Neural cell (in vitro differentiated cells): ENCODE results near the gene ZDHHC20. TPM values are rescaled to one million over a fixed set of nuclear protein-coding genes. Genes with fewer than 3 reads are reported as not detected.

ENCODE experiments used
- H2AFZ ChIP-seq: fragments of 200-600, 300-800 bp; sonication (generic), shearing (Covaris generic); 2 replicates; pipeline ENCODE4 v1.6.0; 2014; ENCODE audit warnings: low read depth, mild to moderate bottlenecking, antibody characterized with exemption, low read length, moderate library complexity
- H3F3A ChIP-seq: fragments of 200-600 bp; shearing (Covaris generic); 2 replicates; pipeline ENCODE4 v1.6.1; 2016; ENCODE audit warnings: mild to moderate bottlenecking, moderate library complexity, mixed read lengths, antibody characterized with exemption, low read length; ENCODE audit not compliant: insufficient read depth, poor library complexity, severe bottlenecking
- H3K27ac ChIP-seq: fragments of 200-600, 300-800 bp; sonication (generic), shearing (Covaris generic); 2 replicates; pipeline ENCODE4 v1.5.1; 2014; ENCODE audit warnings: mild to moderate bottlenecking, low read length, moderate library complexity
- H3K27me3 ChIP-seq: fragments of 300-800, 200-600 bp; sonication (generic), shearing (Covaris generic); 2 replicates; pipeline ENCODE4 v1.6.0; 2014; ENCODE audit warnings: mild to moderate bottlenecking, low read depth, low read length, moderate library complexity; ENCODE audit not compliant: insufficient read depth
- H3K36me3 ChIP-seq: fragments of 300-800, 200-600 bp; sonication (generic), shearing (Covaris generic); 2 replicates; pipeline ENCODE4 v1.5.1; 2014; ENCODE audit warnings: mild to moderate bottlenecking, antibody characterized with exemption, low read length, moderate library complexity; ENCODE audit not compliant: insufficient read depth
- H3K4me2 ChIP-seq: fragments of 300-800, 200-600 bp; sonication (generic), shearing (Covaris generic); 2 replicates; pipeline ENCODE4 v1.6.0; 2014; ENCODE audit warnings: mild to moderate bottlenecking, low read length
- H3K4me3 ChIP-seq: fragments of 300-800, 200-600 bp; sonication (generic), shearing (Covaris generic); 2 replicates; pipeline ENCODE4 v1.5.1; 2014; ENCODE audit warnings: mild to moderate bottlenecking, low read length, moderate library complexity
- H3K79me2 ChIP-seq: fragments of 200-600 bp; shearing (Covaris generic); replicated peaks from 2 replicates; pipeline ENCODE4 v1.6.0; 2014; ENCODE audit warnings: mild to moderate bottlenecking, low read length, moderate library complexity; ENCODE audit not compliant: insufficient read depth
- H3K9ac ChIP-seq: fragments of 300-800, 200-600 bp; sonication (generic), shearing (Covaris generic); 2 replicates; pipeline ENCODE4 v1.6.1; 2016; ENCODE audit warnings: mild to moderate bottlenecking, low read length, mixed read lengths
- H3K9me2 ChIP-seq: fragments of 200-600 bp; shearing (Covaris generic); 2 replicates; pipeline ENCODE4 v1.6.1; 2016; ENCODE audit warnings: mild to moderate bottlenecking, low read length, mixed read lengths; ENCODE audit not compliant: insufficient read depth
- H3K9me3 ChIP-seq: fragments of 200-600, 300-800 bp; sonication (generic), shearing (Covaris generic); 2 replicates; pipeline ENCODE4 v1.6.1; 2016; ENCODE audit warnings: mild to moderate bottlenecking, mixed run types, low read length, moderate library complexity, mixed read lengths
- H4K20me1 ChIP-seq: fragments of 200-600 bp; shearing (Covaris generic); 2 replicates; pipeline ENCODE4 v1.6.1; 2016; ENCODE audit warnings: mild to moderate bottlenecking, mixed run types; ENCODE audit not compliant: insufficient read depth
- CTCF ChIP-seq: fragments of 450-650 bp; IDR thresholded peaks from 2 replicates; pipeline ENCODE4 v1.5.1; 2014; ENCODE audit warnings: antibody characterized with exemption, mild to moderate bottlenecking, moderate library complexity; ENCODE audit not compliant: poor library complexity, severe bottlenecking
- EP300 ChIP-seq: fragments of 450-650 bp; conservative IDR thresholded peaks from 2 replicates; pipeline ENCODE4 v1.6.1; 2014; ENCODE audit warnings: antibody characterized with exemption, mild to moderate bottlenecking, moderate library complexity; ENCODE audit not compliant: poor library complexity, severe bottlenecking
- EZH2 ChIP-seq: fragments of 200-600, 300-800 bp; shearing (Covaris generic), sonication (generic); IDR thresholded peaks from 2 replicates; pipeline ENCODE4 v1.6.1; 2014; ENCODE audit warnings: antibody characterized with exemption, low read length, borderline replicate concordance, mild to moderate bottlenecking; ENCODE audit not compliant: insufficient read depth, poor library complexity, severe bottlenecking
- MXI1 ChIP-seq: fragments of 450-650 bp; conservative IDR thresholded peaks from 2 replicates; pipeline ENCODE4 v1.6.1; 2014; ENCODE audit warnings: antibody characterized with exemption, mild to moderate bottlenecking; ENCODE audit not compliant: poor library complexity, severe bottlenecking
- POLR2AphosphoS5 ChIP-seq: IDR thresholded peaks from 2 replicates; pipeline ENCODE4 v1.6.1; 2012
- RAD21 ChIP-seq: fragments of 450-650 bp; conservative IDR thresholded peaks from 2 replicates; pipeline ENCODE4 v1.6.1; 2014; ENCODE audit warnings: antibody characterized with exemption, mild to moderate bottlenecking, moderate library complexity
- REST ChIP-seq: IDR thresholded peaks from 2 replicates; pipeline ENCODE4 v1.6.1; 2012; ENCODE audit warnings: borderline replicate concordance
- SMC3 ChIP-seq: fragments of 450-650 bp; conservative IDR thresholded peaks from 2 replicates; pipeline ENCODE4 v1.6.1; 2014; ENCODE audit warnings: antibody characterized with exemption, mild to moderate bottlenecking, moderate library complexity; ENCODE audit not compliant: poor library complexity
- TAF1 ChIP-seq: IDR thresholded peaks from 2 replicates; pipeline ENCODE4 v1.6.1; 2012; ENCODE audit warnings: low read depth
- polyA plus RNA-seq: library from polyadenylated mRNA; depleted of rRNA; stranded (reverse); fragments of >200 nt; gene quantifications from 2 replicates; pipeline ENCODE4 v1.2.3, GENCODE V29; 2014

The ZDHHC20 gene
- polyA plus RNA-seq, 1 donor from 2014 or later: 43.3 TPM

- no peaks in the 10 kb centered on the region for H3K79me2 ChIP-seq
These were observed 134.3 kb downstream of the ZDHHC20 start for GRCh38 chr13:21324803-21325202.

GRCh38 chr13:21322988-21323387 lies 136.1 kb downstream of the ZDHHC20 start:
- no peaks in the 10 kb centered on the region for H3F3A ChIP-seq
- H3K9me2 ChIP-seq: no peaks in the 10 kb centered on the region
- H3K4me3 ChIP-seq: no peak overlapping the region
- H3K27me3 ChIP-seq: peaks cover 15% of the 10 kb centered on the region
- H3K27ac ChIP-seq: no peak overlapping the region
- H4K20me1 ChIP-seq: no peaks in the 10 kb centered on the region
- no peak overlapping the region for H3K9ac ChIP-seq
- no peaks in the 10 kb centered on the region for H3K36me3 ChIP-seq
- H3K79me2 ChIP-seq: no peaks in the 10 kb centered on the region
- no peaks in the 10 kb centered on the region for H3K9me3 ChIP-seq
- no peak overlapping the region for H3K4me2 ChIP-seq
- H2AFZ ChIP-seq: no peak overlapping the region
- TF ChIP-seq SMC3 (no peak), POLR2AphosphoS5 (no peak), CTCF (no peak), EP300 (no peak), TAF1 (no peak), REST (no peak), EZH2 (no peak)

More at GRCh38 chr13:21324803-21325202, 134.3 kb downstream of the ZDHHC20 start:
- Histone ChIP-seq H3K4me3 (no peak overlapping the region), H3K36me3 (no peaks in the 10 kb centered on the region), H3K27me3 (peaks cover 15% of the 10 kb centered on the region), H3K9me2 (no peaks in the 10 kb centered on the region), H3K27ac (no peak overlapping the region), H3F3A (no peaks in the 10 kb centered on the region), H3K4me2 (no peak overlapping the region), H3K9ac (no peak overlapping the region), H3K9me3 (no peaks in the 10 kb centered on the region), H2AFZ (no peak overlapping the region), H4K20me1 (no peaks in the 10 kb centered on the region)
- TF ChIP-seq EZH2: no peak
- no peak for TF ChIP-seq RAD21
- no peak for TF ChIP-seq TAF1
- TF ChIP-seq MXI1: no peak
- no peak for TF ChIP-seq EP300
- TF ChIP-seq SMC3: no peak
- no peak for TF ChIP-seq REST
- TF ChIP-seq CTCF: no peak
